Measurements from ENCODE around the gene LAGE3. TPM values are rescaled to one million over a fixed set of nuclear protein-coding genes. Genes with fewer than 3 reads are reported as not detected.

Gene LAGE3
- total and polyA plus RNA-seq, 2 donors (not counting 3 experiments of a cell fraction or from before 2014, with no cell fraction given) = 14.3 to 31.9 TPM

DNA sequence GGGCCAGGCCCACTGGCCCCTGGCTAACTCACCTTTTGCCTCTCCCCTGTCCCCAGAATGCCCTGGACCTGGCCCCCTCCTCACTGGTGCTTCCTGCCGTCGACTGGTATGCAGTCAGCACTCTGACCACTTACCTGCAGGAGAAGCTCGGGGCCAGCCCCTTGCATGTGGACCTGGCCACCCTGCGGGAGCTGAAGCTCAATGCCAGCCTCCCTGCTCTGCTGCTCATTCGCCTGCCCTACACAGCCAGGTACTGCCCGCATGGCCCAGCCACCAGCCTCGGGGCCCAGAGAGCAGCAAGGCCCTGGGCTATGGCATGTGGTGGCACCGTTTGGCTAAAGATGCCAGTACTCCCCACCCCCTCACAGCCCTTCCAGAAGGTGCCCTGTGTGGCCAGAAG is 46.9 kb downstream of the LAGE3 start:
- no peaks in the 10 kb centered on the region for H4K20me1 ChIP-seq (replicated peaks; ENCODE audit: control insufficient read depth, extremely low read depth, insufficient read depth, low read length)
- H3K9me1 ChIP-seq (replicated peaks; ENCODE audit: control insufficient read depth, extremely low read depth, insufficient read depth, low read length) = no peaks in the 10 kb centered on the region
- H3K79me2 ChIP-seq (ENCODE audit: control insufficient read depth, insufficient read depth, low read length) = peaks cover 25% of the 10 kb centered on the region
- CTCF ChIA-PET = no interaction called here
- no peak for TF ChIP-seq FOS (IDR thresholded peaks at IDR 0.05; ENCODE audit: borderline replicate concordance, insufficient read depth, low read length)
- H3K36me3 ChIP-seq (ENCODE audit: control insufficient read depth in 2 of 2, extremely low read depth in 1 of 2, insufficient read depth in 2 of 2, low read length in 2 of 2) = peaks cover 2 to 26% of the 10 kb centered on the region in 2 experiments
- no peak overlapping the region for H3K9ac ChIP-seq (replicated peaks; ENCODE audit: extremely low read depth, insufficient read depth, low read length)
- no peak overlapping the region for H3K4me3 ChIP-seq (replicated peaks in 1 of 3; ENCODE audit: insufficient read depth in 1 of 3, low read depth in 1 of 3, low read length in 3 of 3)
- H3K27ac ChIP-seq (ENCODE audit: insufficient read depth, low read depth, low read length) = no peak overlapping the region
- POLR2A ChIA-PET = no interaction called here
- dilution Hi-C loops (cut with MboI; ENCODE audit: extremely low pct_ligation_motif_present, low sequenced_read_pairs) = no loop called here
- DNase-seq (ENCODE audit: low read depth, low spot score) (no peak), FAIRE-seq (no peak)
- no TSS peak for BruUV-seq (replicated peaks)
- H3K4me1 ChIP-seq (ENCODE audit: control insufficient read depth, extremely low read depth, insufficient read depth, low read length) = peaks cover 24% of the 10 kb centered on the region
- H3K27me3 ChIP-seq (ENCODE audit: control insufficient read depth in 2 of 2, insufficient read depth in 2 of 2, low read length in 2 of 2) = no peaks in the 10 kb centered on the region
- H3K4me2 ChIP-seq (ENCODE audit: insufficient read depth, low read length) = no peak overlapping the region
- intact Hi-C loops (cut with micrococcal nuclease) = no loop called here
- H2AFZ ChIP-seq (ENCODE audit: low read depth, low read length) = no peak overlapping the region
- no peaks in the 10 kb centered on the region for H3K9me3 ChIP-seq (replicated peaks; ENCODE audit: control insufficient read depth, insufficient read depth, low read length)

DNA sequence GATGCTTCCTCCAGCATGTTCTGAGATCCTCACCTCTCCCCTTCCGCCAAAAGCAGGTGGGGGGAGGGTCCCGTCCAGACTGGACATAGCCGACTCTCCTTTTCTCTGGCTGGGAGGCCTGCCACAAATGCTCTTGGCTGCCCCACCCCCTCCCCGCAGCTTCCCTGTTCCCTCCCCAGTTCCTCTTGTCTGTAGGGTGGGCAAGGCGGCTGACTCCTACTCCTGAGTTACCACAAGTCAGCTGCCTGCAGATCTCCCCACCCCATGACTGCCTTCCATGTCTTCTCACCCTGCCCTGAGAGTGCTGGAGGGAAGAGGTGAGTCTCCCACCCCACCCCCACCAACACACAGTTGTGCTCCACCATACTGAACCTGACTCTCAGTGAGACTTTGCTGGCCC is 47.7 kb downstream of the LAGE3 start:
- dilution Hi-C loops (cut with MboI; ENCODE audit: extremely low pct_ligation_motif_present, low sequenced_read_pairs) = no loop called here
- Histone ChIP-seq H3K27me3 (ENCODE audit: control insufficient read depth in 2 of 2, insufficient read depth in 2 of 2, low read length in 2 of 2) (no peaks in the 10 kb centered on the region), H4K20me1 (replicated peaks; ENCODE audit: control insufficient read depth, extremely low read depth, insufficient read depth, low read length) (no peaks in the 10 kb centered on the region), H3K79me2 (ENCODE audit: control insufficient read depth, insufficient read depth, low read length) (peaks cover 23% of the 10 kb centered on the region), H3K4me1 (ENCODE audit: control insufficient read depth, extremely low read depth, insufficient read depth, low read length) (peaks cover 28% of the 10 kb centered on the region), H3K9me3 (replicated peaks; ENCODE audit: control insufficient read depth, insufficient read depth, low read length) (no peaks in the 10 kb centered on the region), H3K9me1 (replicated peaks; ENCODE audit: control insufficient read depth, extremely low read depth, insufficient read depth, low read length) (no peaks in the 10 kb centered on the region), H3K36me3 (ENCODE audit: control insufficient read depth in 2 of 2, extremely low read depth in 1 of 2, insufficient read depth in 2 of 2, low read length in 2 of 2) (peaks cover 2 to 26% of the 10 kb centered on the region in 2 experiments), H3K9ac (replicated peaks; ENCODE audit: extremely low read depth, insufficient read depth, low read length) (no peak overlapping the region), H2AFZ (ENCODE audit: low read depth, low read length) (no peak overlapping the region), H3K4me3 (replicated peaks in 1 of 3; ENCODE audit: insufficient read depth in 1 of 3, low read depth in 1 of 3, low read length in 3 of 3) (no peak overlapping the region), H3K27ac (ENCODE audit: insufficient read depth, low read depth, low read length) (peak overlapping the region; percentile 8), H3K4me2 (ENCODE audit: insufficient read depth, low read length) (no peak overlapping the region)
- FAIRE-seq (no peak), DNase-seq (ENCODE audit: low read depth, low spot score) (no peak)
- intact Hi-C loops (cut with micrococcal nuclease) = no loop called here
- CTCF ChIA-PET = interaction anchor here (1.2 kb wide), 1 partner anchor 58 kb away, joined by 3 read pairs; no protein-coding TSS in a partner anchor
- POLR2A ChIA-PET = no interaction called here
- BruUV-seq (replicated peaks) = no TSS peak
- no peak for TF ChIP-seq MYC (IDR thresholded peaks at IDR 0.05; ENCODE audit: low read depth, low read length)
- TF ChIP-seq FOS (IDR thresholded peaks at IDR 0.05; ENCODE audit: borderline replicate concordance, insufficient read depth, low read length) = no peak
- no peak for TF ChIP-seq EZH2 (IDR thresholded peaks at IDR 0.05; ENCODE audit: borderline replicate concordance, low read depth, low read length, severe bottlenecking)
- no peak for TF ChIP-seq JUN (IDR thresholded peaks at IDR 0.05; ENCODE audit: borderline replicate concordance, insufficient read depth, insufficient read length, low read depth)
- TF ChIP-seq GATA2 (IDR thresholded peaks at IDR 0.05; ENCODE audit: insufficient read depth, insufficient read length, low read depth, low read length) = no peak
- TF ChIP-seq POLR2AphosphoS5 (IDR thresholded peaks at IDR 0.05; ENCODE audit: insufficient read depth, low read depth, low read length) = no peak
- TF ChIP-seq, protein P1, sequence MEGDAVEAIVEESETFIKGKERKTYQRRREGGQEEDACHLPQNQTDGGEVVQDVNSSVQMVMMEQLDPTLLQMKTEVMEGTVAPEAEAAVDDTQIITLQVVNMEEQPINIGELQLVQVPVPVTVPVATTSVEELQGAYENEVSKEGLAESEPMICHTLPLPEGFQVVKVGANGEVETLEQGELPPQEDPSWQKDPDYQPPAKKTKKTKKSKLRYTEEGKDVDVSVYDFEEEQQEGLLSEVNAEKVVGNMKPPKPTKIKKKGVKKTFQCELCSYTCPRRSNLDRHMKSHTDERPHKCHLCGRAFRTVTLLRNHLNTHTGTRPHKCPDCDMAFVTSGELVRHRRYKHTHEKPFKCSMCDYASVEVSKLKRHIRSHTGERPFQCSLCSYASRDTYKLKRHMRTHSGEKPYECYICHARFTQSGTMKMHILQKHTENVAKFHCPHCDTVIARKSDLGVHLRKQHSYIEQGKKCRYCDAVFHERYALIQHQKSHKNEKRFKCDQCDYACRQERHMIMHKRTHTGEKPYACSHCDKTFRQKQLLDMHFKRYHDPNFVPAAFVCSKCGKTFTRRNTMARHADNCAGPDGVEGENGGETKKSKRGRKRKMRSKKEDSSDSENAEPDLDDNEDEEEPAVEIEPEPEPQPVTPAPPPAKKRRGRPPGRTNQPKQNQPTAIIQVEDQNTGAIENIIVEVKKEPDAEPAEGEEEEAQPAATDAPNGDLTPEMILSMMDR (IDR thresholded peaks at IDR 0.05; ENCODE audit: extremely low read depth in 1 of 2, insufficient read depth in 1 of 2, low read depth in 1 of 2, low read length in 2 of 2) = no peak
- TF ChIP-seq, protein P2, sequence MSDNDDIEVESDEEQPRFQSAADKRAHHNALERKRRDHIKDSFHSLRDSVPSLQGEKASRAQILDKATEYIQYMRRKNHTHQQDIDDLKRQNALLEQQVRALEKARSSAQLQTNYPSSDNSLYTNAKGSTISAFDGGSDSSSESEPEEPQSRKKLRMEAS (IDR thresholded peaks at IDR 0.05; ENCODE audit: insufficient read depth, insufficient read length) = no peak
- no peak for TF ChIP-seq POLR2A (IDR thresholded peaks at IDR 0.05; ENCODE audit: low read depth, low read length)

All from endothelial cell of umbilical vein (primary cell).